ENCODE results near the gene ITIH2. TPM values are rescaled to one million over a fixed set of nuclear protein-coding genes. Genes with fewer than 3 reads are reported as not detected.

The ITIH2 gene
- total and polyA plus RNA-seq, 2 of the 8 experiments (the other 6 are each of a cell fraction or from before 2014, with no cell fraction given), result not detected

GRCh38 chr10:7689591-7689990 lies 13.5 kb upstream of the ITIH2 start:
- no peak overlapping the region for H4K8ac ChIP-seq (ENCODE audit: extremely low read depth, insufficient read depth, low read length)
- no peaks in the 10 kb centered on the region for H3K23me2 ChIP-seq (ENCODE audit: low read depth, low read length)
- no peak overlapping the region for H2BK20ac ChIP-seq (ENCODE audit: low read length)
- H3K9me3 ChIP-seq (ENCODE audit: insufficient read depth in 2 of 2, low read depth in 1 of 2, low read length in 1 of 2), result peaks cover 25 to 29% of the 10 kb centered on the region in 2 experiments
- H3K4me3 ChIP-seq (ENCODE audit: extremely low read depth in 1 of 4, insufficient read depth in 2 of 4, low read depth in 3 of 4, low read length in 4 of 4), result no peak overlapping the region
- H3K79me1 ChIP-seq (ENCODE audit: low read depth, low read length), result no peaks in the 10 kb centered on the region
- no peak overlapping the region for H3K56ac ChIP-seq (replicated peaks; ENCODE audit: insufficient read length, low read depth, low read length)
- H2AFZ ChIP-seq (ENCODE audit: low read length), result no peak overlapping the region
- no peak overlapping the region for H3K18ac ChIP-seq (ENCODE audit: extremely low read depth, low read length)
- ChIA-PET CTCF (ENCODE audit: partially characterized antibody) (interaction anchor here (6.8 to 6.9 kb wide), 2 partner anchors 158 to 166 kb away, joined by 70 to 88 read pairs; no protein-coding TSS in a partner anchor), POLR2A (ENCODE audit: partially characterized antibody) (no interaction called here)
- no peak overlapping the region for H2BK120ac ChIP-seq (replicated peaks; ENCODE audit: low read depth, low read length)
- no peaks in the 10 kb centered on the region for H3K27me3 ChIP-seq (replicated peaks in 1 of 4; ENCODE audit: control insufficient read depth in 3 of 4, extremely low read depth in 1 of 4, insufficient read depth in 3 of 4, low read length in 3 of 4)
- no peak overlapping the region for H2BK15ac ChIP-seq (ENCODE audit: low read length)
- H2AK5ac ChIP-seq (ENCODE audit: low read depth, low read length), result no peak overlapping the region
- no peaks in the 10 kb centered on the region for H3K4me1 ChIP-seq (replicated peaks in 1 of 4; ENCODE audit: control insufficient read depth in 3 of 4, insufficient read depth in 4 of 4, low read length in 3 of 4)
- no peaks in the 10 kb centered on the region for H3K36me3 ChIP-seq (ENCODE audit: control insufficient read depth in 2 of 4, insufficient read depth in 4 of 4, low read length in 3 of 4)
- FAIRE-seq, result no peak
- H3K79me2 ChIP-seq (ENCODE audit: control insufficient read depth in 1 of 2, insufficient read depth in 2 of 2, low read length in 2 of 2), result no peaks in the 10 kb centered on the region
- H3K9ac ChIP-seq (replicated peaks in 1 of 4; ENCODE audit: extremely low read depth in 1 of 4, low read depth in 3 of 4, low read length in 3 of 4), result no peak overlapping the region
- no peak overlapping the region for H2BK5ac ChIP-seq (ENCODE audit: low read depth, low read length)
- H3K27ac ChIP-seq (ENCODE audit: low read depth, low read length), result no peak overlapping the region
- no peaks in the 10 kb centered on the region for H4K20me1 ChIP-seq (replicated peaks in 1 of 2; ENCODE audit: control insufficient read depth in 1 of 2, insufficient read depth in 2 of 2, low read length in 2 of 2)
- no peak overlapping the region for H2BK12ac ChIP-seq (ENCODE audit: low read depth, low read length)
- no peak overlapping the region for H4K91ac ChIP-seq (replicated peaks; ENCODE audit: insufficient read length, low read length)
- no peak overlapping the region for H3K23ac ChIP-seq (ENCODE audit: insufficient read length)
- H3K4me2 ChIP-seq (ENCODE audit: insufficient read depth in 1 of 2, low read depth in 2 of 2, low read length in 2 of 2), result no peak overlapping the region
- H3K4ac ChIP-seq (replicated peaks; ENCODE audit: insufficient read length, low read depth, low read length), result no peak overlapping the region
- no peak for DNase-seq (ENCODE audit: low read depth in 1 of 2, low spot score in 2 of 2)
- H4K5ac ChIP-seq (ENCODE audit: insufficient read length, low read depth, low read length), result no peak overlapping the region
- H3K14ac ChIP-seq (ENCODE audit: insufficient read length), result no peak overlapping the region
- TF ChIP-seq TAF7 (optimal IDR thresholded peaks at IDR 0.05; ENCODE audit: borderline replicate concordance, low read depth, low read length), result no peak
- no peak for TF ChIP-seq NANOG (IDR thresholded peaks at IDR 0.05; ENCODE audit: insufficient read depth, low read depth, low read length, poor library complexity, severe bottlenecking)
- TF ChIP-seq PHF8 (conservative IDR thresholded peaks at IDR 0.05; ENCODE audit: low read depth, low read length), result no peak
- TF ChIP-seq MAX (IDR thresholded peaks at IDR 0.05), result no peak
- TF ChIP-seq SAP30 (IDR thresholded peaks at IDR 0.05; ENCODE audit: insufficient read depth, insufficient replicate concordance, low read length), result no peak
- TF ChIP-seq GTF2F1 (IDR thresholded peaks at IDR 0.05; ENCODE audit: borderline replicate concordance, low read depth, low read length), result no peak
- no peak for TF ChIP-seq BRCA1 (IDR thresholded peaks at IDR 0.05; ENCODE audit: low read depth, low read length)
- no peak for TF ChIP-seq ATF2 (IDR thresholded peaks at IDR 0.05; ENCODE audit: low read length)
- no peak for TF ChIP-seq POLR2AphosphoS5 (IDR thresholded peaks at IDR 0.05; ENCODE audit: low read depth, low read length)
- TF ChIP-seq RFX5 (IDR thresholded peaks at IDR 0.05; ENCODE audit: borderline replicate concordance, low read depth, low read length), result no peak
- no peak for TF ChIP-seq YY1 (IDR thresholded peaks at IDR 0.05; ENCODE audit: low read depth, low read length)
- no peak for TF ChIP-seq MAFK (IDR thresholded peaks at IDR 0.05; ENCODE audit: low read depth, low read length)
- no peak for TF ChIP-seq RXRA (IDR thresholded peaks at IDR 0.05; ENCODE audit: insufficient read depth, low read depth, low read length)
- TF ChIP-seq JUND (IDR thresholded peaks at IDR 0.05; ENCODE audit: low read length), result no peak

All from H1 (cell line).